Mucosa of stomach (tissue), 1 donor: ENCODE results near the gene SENP1.

Source experiments
- H3K27me3 ChIP-seq: one replicate; pipeline ENCODE4 v1.7.0; 2013; ENCODE audit warnings: mild to moderate bottlenecking, low read length; ENCODE audit not compliant: control insufficient read depth, insufficient read depth
- H3K36me3 ChIP-seq: one replicate; pipeline ENCODE4 v1.7.0; 2013; ENCODE audit warnings: low read length; ENCODE audit not compliant: control insufficient read depth, insufficient read depth
- H3K4me1 ChIP-seq: one replicate; pipeline ENCODE4 v1.7.0; 2013; ENCODE audit warnings: mild to moderate bottlenecking, low read length; ENCODE audit not compliant: control insufficient read depth, insufficient read depth
- H3K4me3 ChIP-seq: one replicate; pipeline ENCODE4 v1.7.0; 2013; ENCODE audit warnings: low read length
- H3K9ac ChIP-seq: one replicate; pipeline ENCODE4 v1.7.0; 2013; ENCODE audit warnings: mild to moderate bottlenecking, low read length, moderate library complexity
- H3K9me3 ChIP-seq: one replicate; pipeline ENCODE4 v1.7.0; 2013; ENCODE audit warnings: mild to moderate bottlenecking, low read length, moderate library complexity; ENCODE audit not compliant: control insufficient read depth
- donor health status: Pancreatic carcinoma.

SENP1 gene

DNA sequence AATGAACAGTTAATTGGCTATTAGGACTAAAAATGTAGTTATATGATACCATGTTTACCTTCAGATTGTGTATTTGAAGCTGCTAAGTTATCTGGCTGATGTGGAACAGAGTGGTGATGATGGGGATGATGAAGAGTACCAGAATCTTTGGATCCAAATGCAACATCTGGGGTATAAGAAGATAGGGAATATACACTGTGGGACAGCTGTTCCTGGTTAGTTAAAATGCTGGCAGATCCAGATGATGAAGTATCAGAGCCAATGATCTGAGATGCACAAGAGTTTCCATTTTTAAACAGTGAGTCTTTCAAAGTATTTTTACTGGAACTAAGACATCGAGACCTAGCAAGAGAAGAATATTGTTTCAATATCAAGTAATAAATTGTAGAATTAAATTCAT is 31.6 kb downstream of the SENP1 start:
- Histone ChIP-seq H3K36me3 (peaks cover 7% of the 10 kb centered on the region), H3K9ac (no peak overlapping the region), H3K27me3 (no peaks in the 10 kb centered on the region), H3K4me3 (no peak overlapping the region), H3K9me3 (no peaks in the 10 kb centered on the region), H3K4me1 (no peaks in the 10 kb centered on the region)

- no peaks in the 10 kb centered on the region for H3K27me3 ChIP-seq
- no peak overlapping the region for H3K4me3 ChIP-seq
- H3K9me3 ChIP-seq, result no peaks in the 10 kb centered on the region
- no peak overlapping the region for H3K9ac ChIP-seq
- H3K36me3 ChIP-seq, result peaks cover 7% of the 10 kb centered on the region
- no peaks in the 10 kb centered on the region for H3K4me1 ChIP-seq
Measured at GRCh38 chr12:48072266-48072665, 33.6 kb downstream of the SENP1 start.

DNA sequence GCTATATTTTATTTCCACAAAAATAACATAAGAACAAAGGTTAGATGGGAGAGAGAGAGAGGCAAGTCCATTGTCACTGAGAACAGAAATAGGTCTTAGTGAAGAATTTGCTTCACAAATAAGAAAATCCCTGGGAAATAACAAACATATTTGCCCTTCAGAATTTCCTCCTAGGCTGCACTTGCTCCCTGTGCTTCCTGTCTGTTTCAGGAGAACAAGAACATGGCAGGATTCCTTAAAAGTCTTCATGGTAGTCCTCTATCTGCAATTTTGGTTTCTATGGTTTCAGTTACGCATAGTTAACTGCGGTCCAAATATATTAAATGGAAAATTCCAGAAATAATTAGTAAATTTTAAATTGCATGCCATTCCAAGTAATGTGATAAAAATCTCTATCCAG is 34.1 kb downstream of the SENP1 start:
- peaks cover 7% of the 10 kb centered on the region for H3K36me3 ChIP-seq
- no peaks in the 10 kb centered on the region for H3K4me1 ChIP-seq
- H3K9me3 ChIP-seq, result no peaks in the 10 kb centered on the region
- H3K27me3 ChIP-seq, result no peaks in the 10 kb centered on the region
- H3K4me3 ChIP-seq, result no peak overlapping the region
- H3K9ac ChIP-seq, result no peak overlapping the region

- Histone ChIP-seq H3K27me3 (no peaks in the 10 kb centered on the region), H3K9me3 (no peaks in the 10 kb centered on the region), H3K9ac (no peak overlapping the region), H3K36me3 (peaks cover 7% of the 10 kb centered on the region), H3K4me3 (no peak overlapping the region), H3K4me1 (no peaks in the 10 kb centered on the region)
Measured at GRCh38 chr12:48070731-48071130, 35.1 kb downstream of the SENP1 start.

GRCh38 chr12:48070033-48070432 is 35.8 kb downstream of the SENP1 start:
- H3K27me3 ChIP-seq, result no peaks in the 10 kb centered on the region
- H3K4me3 ChIP-seq, result no peak overlapping the region
- no peaks in the 10 kb centered on the region for H3K9me3 ChIP-seq
- H3K9ac ChIP-seq, result no peak overlapping the region
- no peaks in the 10 kb centered on the region for H3K4me1 ChIP-seq
- peaks cover 7% of the 10 kb centered on the region for H3K36me3 ChIP-seq

- Histone ChIP-seq H3K9me3 (no peaks in the 10 kb centered on the region), H3K9ac (no peak overlapping the region), H3K4me3 (no peak overlapping the region), H3K27me3 (no peaks in the 10 kb centered on the region), H3K4me1 (no peaks in the 10 kb centered on the region), H3K36me3 (peaks cover 7% of the 10 kb centered on the region)
Measured at GRCh38 chr12:48069241-48069640, 36.6 kb downstream of the SENP1 start.

DNA sequence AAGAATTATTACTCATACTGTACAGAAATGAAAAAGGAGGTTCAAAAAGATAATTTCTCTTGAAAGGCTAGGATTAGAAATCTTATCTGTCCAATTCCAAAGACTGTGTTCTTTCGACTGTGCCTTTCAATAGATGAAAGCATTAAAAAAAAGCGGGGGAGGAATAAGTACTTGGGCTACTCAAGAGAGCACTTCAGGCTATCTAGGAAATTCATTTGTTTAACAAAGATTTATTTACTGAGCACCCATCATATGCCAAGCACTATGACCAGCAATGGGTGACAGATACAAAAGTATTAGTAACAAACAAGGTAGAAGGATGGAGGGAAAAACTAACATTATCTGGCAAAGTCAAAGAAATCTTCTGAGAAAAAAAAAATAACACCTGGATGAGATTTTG is 37.4 kb downstream of the SENP1 start:
- Histone ChIP-seq H3K4me3 (no peak overlapping the region), H3K9me3 (no peaks in the 10 kb centered on the region), H3K36me3 (peaks cover 7% of the 10 kb centered on the region), H3K4me1 (no peaks in the 10 kb centered on the region), H3K9ac (no peak overlapping the region), H3K27me3 (no peaks in the 10 kb centered on the region)

DNA sequence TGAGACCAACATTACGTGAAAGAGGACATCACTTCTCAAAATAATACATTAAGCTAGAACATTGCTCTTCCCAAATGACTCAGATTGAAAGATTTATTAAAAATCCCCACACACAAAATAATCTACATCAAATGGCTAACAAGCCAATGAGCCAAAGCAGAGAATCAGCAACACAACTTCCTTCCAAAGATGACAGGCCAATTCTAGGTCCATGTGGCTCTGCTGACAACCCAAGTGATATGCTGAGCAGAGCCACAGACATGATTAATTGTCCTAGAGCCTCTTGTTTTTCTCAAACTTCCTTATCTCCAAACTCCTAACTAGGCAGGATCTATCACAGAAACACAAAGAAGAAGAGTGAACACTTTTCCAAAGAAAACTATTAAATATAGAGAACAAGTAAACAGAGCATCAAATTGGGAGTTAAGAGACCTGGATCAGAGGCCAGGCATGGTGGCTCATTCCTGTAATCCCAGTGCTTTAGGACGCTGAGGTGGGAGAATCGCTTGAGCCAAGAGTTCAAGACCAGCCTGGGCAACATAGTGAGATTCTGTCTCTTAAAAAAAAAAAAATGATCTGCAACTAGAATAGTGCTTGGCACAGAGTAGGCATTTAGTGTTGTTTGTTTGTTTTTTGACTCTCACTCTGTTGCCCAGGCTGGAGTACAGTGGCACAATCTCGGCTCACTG is 38.5 kb downstream of the SENP1 start:
- H3K4me3 ChIP-seq, result no peak overlapping the region
- no peaks in the 10 kb centered on the region for H3K27me3 ChIP-seq
- no peaks in the 10 kb centered on the region for H3K9me3 ChIP-seq
- no peaks in the 10 kb centered on the region for H3K4me1 ChIP-seq
- no peak overlapping the region for H3K9ac ChIP-seq
- H3K36me3 ChIP-seq, result peaks cover 7% of the 10 kb centered on the region

GRCh38 chr12:48065041-48065440 is 40.8 kb downstream of the SENP1 start:
- no peak overlapping the region for H3K9ac ChIP-seq
- no peaks in the 10 kb centered on the region for H3K27me3 ChIP-seq
- H3K4me1 ChIP-seq, result no peaks in the 10 kb centered on the region
- H3K9me3 ChIP-seq, result no peaks in the 10 kb centered on the region
- peaks cover 5% of the 10 kb centered on the region for H3K36me3 ChIP-seq
- H3K4me3 ChIP-seq, result no peak overlapping the region

- Histone ChIP-seq H3K4me3 (no peak overlapping the region), H3K9ac (no peak overlapping the region), H3K36me3 (peaks cover 5% of the 10 kb centered on the region), H3K27me3 (no peaks in the 10 kb centered on the region), H3K9me3 (no peaks in the 10 kb centered on the region), H3K4me1 (no peaks in the 10 kb centered on the region)
Measured at GRCh38 chr12:48063530-48063929, 42.3 kb downstream of the SENP1 start.

DNA sequence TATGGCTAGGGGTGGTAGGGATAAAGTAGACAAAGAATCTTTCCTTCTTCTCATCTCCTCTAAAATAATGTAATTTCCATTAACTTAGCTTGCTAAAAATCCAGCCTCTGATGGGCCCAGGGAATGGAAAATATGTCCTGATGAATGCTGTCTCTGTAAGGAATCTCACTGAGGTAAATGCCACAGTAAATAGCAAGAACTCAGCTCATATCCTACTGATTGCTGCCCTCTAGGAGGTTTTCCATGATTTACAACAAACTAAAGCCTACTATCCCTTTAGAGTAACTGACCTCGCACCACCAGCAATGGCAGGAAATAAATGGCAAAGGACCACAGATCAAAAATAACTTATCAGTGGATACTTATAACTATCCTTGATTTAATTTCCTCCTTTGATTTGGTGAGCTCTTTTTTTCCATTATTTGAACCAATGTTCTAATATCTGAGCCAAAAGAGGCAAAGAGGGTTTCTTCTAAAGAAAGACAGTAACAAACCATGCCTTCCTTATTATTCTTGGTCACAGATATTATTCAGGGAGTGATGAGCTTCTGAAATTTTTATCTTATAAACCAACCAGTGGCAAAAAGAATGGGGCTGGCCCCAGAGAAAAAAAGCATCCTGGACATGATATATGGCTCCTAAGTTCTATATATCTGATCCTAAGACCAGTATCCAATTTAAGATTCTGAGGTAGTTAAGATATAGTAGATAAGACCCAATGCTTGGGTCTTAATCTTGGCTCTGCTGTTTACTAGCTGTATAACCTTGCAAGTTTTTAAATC is 43.8 kb downstream of the SENP1 start:
- no peak overlapping the region for H3K4me3 ChIP-seq
- no peaks in the 10 kb centered on the region for H3K27me3 ChIP-seq
- no peaks in the 10 kb centered on the region for H3K9me3 ChIP-seq
- no peak overlapping the region for H3K9ac ChIP-seq
- H3K4me1 ChIP-seq, result no peaks in the 10 kb centered on the region
- H3K36me3 ChIP-seq, result peaks cover 5% of the 10 kb centered on the region

GRCh38 chr12:48060474-48060873 is 45.4 kb downstream of the SENP1 start:
- no peak overlapping the region for H3K9ac ChIP-seq
- no peaks in the 10 kb centered on the region for H3K9me3 ChIP-seq
- H3K4me1 ChIP-seq, result no peaks in the 10 kb centered on the region
- peaks cover 5% of the 10 kb centered on the region for H3K36me3 ChIP-seq
- no peaks in the 10 kb centered on the region for H3K27me3 ChIP-seq
- no peak overlapping the region for H3K4me3 ChIP-seq
